Measurements from ENCODE around the gene ASTL. TPM values are rescaled to one million over a fixed set of nuclear protein-coding genes. Genes with fewer than 3 reads are reported as not detected.

ASTL gene
- total and polyA plus RNA-seq, 2 experiments from 2014 or later = not detected

- H3K9me3 ChIP-seq (ENCODE audit: low read depth) = no peaks in the 10 kb centered on the region
- H3K36me3 ChIP-seq = no peaks in the 10 kb centered on the region
- H3K4me1 ChIP-seq (ENCODE audit: low read depth) = peaks cover 22% of the 10 kb centered on the region
- H3K4me3 ChIP-seq = no peak overlapping the region
- H3K27me3 ChIP-seq = no peaks in the 10 kb centered on the region
- DNase-seq (ENCODE audit: low read depth in 1 of 2, low spot score in 1 of 2) = no peak
- no peak for TF ChIP-seq CTCF (IDR thresholded peaks at IDR 0.05; ENCODE audit: low read depth, low read length)
- H3K27ac ChIP-seq = no peak overlapping the region
Measured at GRCh38 chr2:96095116-96095636, 43.1 kb downstream of the ASTL start.

- no peak for TF ChIP-seq CTCF (IDR thresholded peaks at IDR 0.05; ENCODE audit: low read depth, low read length)
- Histone ChIP-seq H3K4me3 (no peak overlapping the region), H3K9me3 (ENCODE audit: low read depth) (no peaks in the 10 kb centered on the region), H3K27ac (no peak overlapping the region), H3K36me3 (no peaks in the 10 kb centered on the region), H3K4me1 (ENCODE audit: low read depth) (peaks cover 22% of the 10 kb centered on the region), H3K27me3 (no peaks in the 10 kb centered on the region)
- DNase-seq (ENCODE audit: low read depth in 1 of 2, low spot score in 1 of 2) = no peak
Measured at GRCh38 chr2:96093528-96093927, 44.8 kb downstream of the ASTL start.

- TF ChIP-seq CTCF (IDR thresholded peaks at IDR 0.05; ENCODE audit: low read depth, low read length) = no peak
- no peak overlapping the region for H3K27ac ChIP-seq
- no peaks in the 10 kb centered on the region for H3K27me3 ChIP-seq
- H3K4me3 ChIP-seq = no peak overlapping the region
- no peak for DNase-seq (ENCODE audit: low read depth in 1 of 2, low spot score in 1 of 2)
- peaks cover 18% of the 10 kb centered on the region for H3K4me1 ChIP-seq (ENCODE audit: low read depth)
- H3K9me3 ChIP-seq (ENCODE audit: low read depth) = no peaks in the 10 kb centered on the region
- H3K36me3 ChIP-seq = no peaks in the 10 kb centered on the region
Measured at GRCh38 chr2:96092951-96093350, 45.4 kb downstream of the ASTL start.

- H3K27ac ChIP-seq = no peak overlapping the region
- no peaks in the 10 kb centered on the region for H3K9me3 ChIP-seq (ENCODE audit: low read depth)
- no peaks in the 10 kb centered on the region for H3K36me3 ChIP-seq
- no peak overlapping the region for H3K4me3 ChIP-seq
- TF ChIP-seq CTCF (IDR thresholded peaks at IDR 0.05; ENCODE audit: low read depth, low read length) = no peak
- DNase-seq (ENCODE audit: low read depth in 1 of 2, low spot score in 1 of 2) = no peak
- no peaks in the 10 kb centered on the region for H3K27me3 ChIP-seq
- H3K4me1 ChIP-seq (ENCODE audit: low read depth) = peaks cover 18% of the 10 kb centered on the region
Measured at GRCh38 chr2:96092573-96092877, 45.8 kb downstream of the ASTL start.

- no peak for TF ChIP-seq CTCF (IDR thresholded peaks at IDR 0.05; ENCODE audit: low read depth, low read length)
- no peak for DNase-seq (ENCODE audit: low read depth in 1 of 2, low spot score in 1 of 2)
Measured at GRCh38 chr2:96091711-96092572, 46.4 kb downstream of the ASTL start.

More at GRCh38 chr2:96091711-96092572, 46.4 kb downstream of the ASTL start:
- no peak overlapping the region for H3K27ac ChIP-seq
- no peaks in the 10 kb centered on the region for H3K9me3 ChIP-seq (ENCODE audit: low read depth)
- no peaks in the 10 kb centered on the region for H3K36me3 ChIP-seq
- peaks cover 18% of the 10 kb centered on the region for H3K4me1 ChIP-seq (ENCODE audit: low read depth)
- H3K27me3 ChIP-seq = no peaks in the 10 kb centered on the region
- no peak overlapping the region for H3K4me3 ChIP-seq
